ENCODE measurements around the gene SOWAHD.
"Not testable (repeated sequence)": the region's sequence is repeated elsewhere in the genome, so short reads cannot be mapped to it uniquely, and the experiment has no call there.

The SOWAHD gene

GRCh38 chrX:119757979-119758730, at the start of gene SOWAHD:
Gene SOWAHD, plus strand, starts transcription at chrX:119758588. Its CDS starts 80 bp downstream, at chrX:119758668.
- peak; percentile 5 for ATAC-seq
- peak; percentile 23 for DNase-seq

- ATAC-seq = no peak
- DNase-seq = no peak
Measured at GRCh38 chrX:119708936-119709335, 49.5 kb upstream of the SOWAHD start.

- ATAC-seq = no peak
- DNase-seq = no peak
Measured at GRCh38 chrX:119709630-119710029, 48.8 kb upstream of the SOWAHD start.

GRCh38 chrX:119721487-119721886, 36.9 kb upstream of the SOWAHD start:
- no peak for ATAC-seq

GRCh38 chrX:119721926-119722325, 36.5 kb upstream of the SOWAHD start:
- DNase-seq (no peak), ATAC-seq (no peak)

More at GRCh38 chrX:119721487-119721886, 36.9 kb upstream of the SOWAHD start:
- DNase-seq = no peak

- no peak for DNase-seq
- peak; percentile 61 for ATAC-seq
Measured at GRCh38 chrX:119726900-119727555, 31.4 kb upstream of the SOWAHD start.

- ATAC-seq (no peak), DNase-seq (no peak)
Measured at GRCh38 chrX:119728487-119728886, 29.9 kb upstream of the SOWAHD start.

GRCh38 chrX:119729408-119730201, 28.8 kb upstream of the SOWAHD start:
- no peak for ATAC-seq
- DNase-seq = peak; percentile 60

- DNase-seq (no peak), ATAC-seq (no peak)
Measured at GRCh38 chrX:119734897-119735339, 23.5 kb upstream of the SOWAHD start.

- no peak for ATAC-seq
- DNase-seq = no peak
Measured at GRCh38 chrX:119735467-119735866, 22.9 kb upstream of the SOWAHD start.

- ATAC-seq (no peak), DNase-seq (no peak)
Measured at GRCh38 chrX:119736206-119736764, 22.1 kb upstream of the SOWAHD start.

GRCh38 chrX:119738742-119739141, 19.6 kb upstream of the SOWAHD start:
- ATAC-seq (no peak), DNase-seq (no peak)

- no peak for ATAC-seq
- no peak for DNase-seq
Measured at GRCh38 chrX:119745283-119745848, 13.0 kb upstream of the SOWAHD start.

GRCh38 chrX:119750131-119750530, 8.3 kb upstream of the SOWAHD start:
- DNase-seq, ATAC-seq: not testable (repeated sequence)

GRCh38 chrX:119750751-119751150, 7.6 kb upstream of the SOWAHD start:
- not testable (repeated sequence) for DNase-seq, ATAC-seq

- DNase-seq (no peak), ATAC-seq (no peak)
Measured at GRCh38 chrX:119753001-119753400, 5.4 kb upstream of the SOWAHD start.

- DNase-seq (peak; percentile 34), ATAC-seq (peak; percentile 10)
Measured at GRCh38 chrX:119753639-119754257, 4.6 kb upstream of the SOWAHD start.

GRCh38 chrX:119755981-119756533, 2.3 kb upstream of the SOWAHD start:
- DNase-seq = peak; percentile 43
- peak; percentile 78 for ATAC-seq

- ATAC-seq (no peak), DNase-seq (no peak)
Measured at GRCh38 chrX:119756926-119757635, 1.3 kb upstream of the SOWAHD start.

- DNase-seq (no peak), ATAC-seq (no peak)
Measured at GRCh38 chrX:119757646-119757978, 776 bp upstream of the SOWAHD start.

Data from stimulated activated naive CD8-positive, alpha-beta T cell treated with anti-CD3 and anti-CD28 coated beads, Interleukin-15, Interleukin-2, amounts not matched to agents 100 U/mL and 50 U/mL, for 24 hours (primary cell).